Measurements from ENCODE around the gene PIMREG.

PIMREG gene

GRCh38 chr17:6430769-6431168 is 13.5 kb upstream of the PIMREG start:
- no peak for DNase-seq (ENCODE audit: low read depth)
- no peak overlapping the region for H3K4me3 ChIP-seq (ENCODE audit: low read depth, low read length)
- TF ChIP-seq POLR2A (IDR thresholded peaks at IDR 0.05; ENCODE audit: extremely low read depth, insufficient read length) (no peak), MYC (IDR thresholded peaks at IDR 0.05; ENCODE audit: low read depth, low read length) (no peak)

GRCh38 chr17:6435051-6435450 is 9.2 kb upstream of the PIMREG start, which contains the start of gene AIPL1:
AIPL1 (minus strand) TSS chr17:6435121; CDS start chr17:6435104, 17 bp downstream.
- no peak within 1 kb of the TSS for H3K4me3 ChIP-seq (ENCODE audit: low read depth, low read length)
- no peak for DNase-seq (ENCODE audit: low read depth)
- TF ChIP-seq POLR2A (IDR thresholded peaks at IDR 0.05; ENCODE audit: extremely low read depth, insufficient read length) = no peak
- no peak for TF ChIP-seq CTCF (IDR thresholded peaks at IDR 0.05; ENCODE audit: low read depth, low read length)
- no peak for TF ChIP-seq MYC (IDR thresholded peaks at IDR 0.05; ENCODE audit: low read depth, low read length)
- no peak for TF ChIP-seq MAX (IDR thresholded peaks at IDR 0.05; ENCODE audit: low read depth, low read length)

GRCh38 chr17:6435968-6436367 is 8.3 kb upstream of the PIMREG start:
- DNase-seq (ENCODE audit: low read depth) = peak; percentile 63
- TF ChIP-seq POLR2A (IDR thresholded peaks at IDR 0.05; ENCODE audit: extremely low read depth, insufficient read length) (no peak), CTCF (IDR thresholded peaks at IDR 0.05; ENCODE audit: low read depth, low read length) (peak; percentile 61), MAX (IDR thresholded peaks at IDR 0.05; ENCODE audit: low read depth, low read length) (no peak)
- H3K4me3 ChIP-seq (ENCODE audit: low read depth, low read length) = no peak overlapping the region

GRCh38 chr17:6437466-6437865 is 6.8 kb upstream of the PIMREG start:
- no peak for DNase-seq (ENCODE audit: low read depth)
- no peak overlapping the region for H3K4me3 ChIP-seq (ENCODE audit: low read depth, low read length)
- TF ChIP-seq MAX (IDR thresholded peaks at IDR 0.05; ENCODE audit: low read depth, low read length) (no peak), MYC (IDR thresholded peaks at IDR 0.05; ENCODE audit: low read depth, low read length) (no peak), POLR2A (IDR thresholded peaks at IDR 0.05; ENCODE audit: extremely low read depth, insufficient read length) (no peak), CTCF (IDR thresholded peaks at IDR 0.05; ENCODE audit: low read depth, low read length) (no peak)

- TF ChIP-seq POLR2A (IDR thresholded peaks at IDR 0.05; ENCODE audit: extremely low read depth, insufficient read length) (no peak), MAX (IDR thresholded peaks at IDR 0.05; ENCODE audit: low read depth, low read length) (no peak), CTCF (IDR thresholded peaks at IDR 0.05; ENCODE audit: low read depth, low read length) (no peak), MYC (IDR thresholded peaks at IDR 0.05; ENCODE audit: low read depth, low read length) (no peak)
- no peak for DNase-seq (ENCODE audit: low read depth)
- no peak overlapping the region for H3K4me3 ChIP-seq (ENCODE audit: low read depth, low read length)
Observed at GRCh38 chr17:6437956-6438355, 6.3 kb upstream of the PIMREG start.

GRCh38 chr17:6439951-6440350 is 4.3 kb upstream of the PIMREG start:
- DNase-seq (ENCODE audit: low read depth) = no peak
- H3K4me3 ChIP-seq (ENCODE audit: low read depth, low read length) = no peak overlapping the region
- TF ChIP-seq MYC (IDR thresholded peaks at IDR 0.05; ENCODE audit: low read depth, low read length) = no peak
- no peak for TF ChIP-seq CTCF (IDR thresholded peaks at IDR 0.05; ENCODE audit: low read depth, low read length)
- no peak for TF ChIP-seq POLR2A (IDR thresholded peaks at IDR 0.05; ENCODE audit: extremely low read depth, insufficient read length)
- no peak for TF ChIP-seq MAX (IDR thresholded peaks at IDR 0.05; ENCODE audit: low read depth, low read length)

Measured in NB4 (cell line).